GM23338 (cell line): ENCODE measurements around the gene RPN1. TPM values are rescaled to one million over a fixed set of nuclear protein-coding genes. Genes with fewer than 3 reads are reported as not detected.

Source experiments
- ATAC-seq: fragments of 200-7000 bp; cut with Tn5 transposase; 3 replicates; pipeline ENCODE4 v1.9.1; 2020
- DNase-seq: peaks from one replicate; pipeline ENCODE4 v3.0.0-alpha.2; 2015; ENCODE audit warnings: low spot score
- H2AFZ ChIP-seq: fragments of 200-600 bp; sonication (generic); 2 replicates; pipeline ENCODE4 v1.8.0; 2016; ENCODE audit warnings: antibody characterized with exemption, mild to moderate bottlenecking, moderate library complexity
- H3F3A ChIP-seq: fragments of 200-600 bp; sonication (generic); replicated peaks from 2 replicates; pipeline ENCODE4 v1.8.0; 2017; ENCODE audit warnings: antibody characterized with exemption, mixed run types, low read depth
- H3K27ac ChIP-seq: fragments of 200-600 bp; sonication (generic); 2 replicates; pipeline ENCODE4 v1.6.1; 2016; ENCODE audit warnings: low read depth
- H3K27me3 ChIP-seq: fragments of 200-600 bp; sonication (generic); 2 replicates; pipeline ENCODE4 v1.8.0; 2016; ENCODE audit warnings: mild to moderate bottlenecking, mixed run types, moderate library complexity; ENCODE audit not compliant: insufficient read depth
- H3K36me3 ChIP-seq: fragments of 200-600 bp; sonication (generic); 2 replicates; pipeline ENCODE4 v1.8.0; 2016; ENCODE audit warnings: mild to moderate bottlenecking; ENCODE audit not compliant: insufficient read depth
- H3K4me1 ChIP-seq: fragments of 200-600 bp; sonication (generic); 2 replicates; pipeline ENCODE4 v1.8.0; 2016; ENCODE audit warnings: mild to moderate bottlenecking, moderate library complexity; ENCODE audit not compliant: insufficient read depth
- H3K4me2 ChIP-seq: fragments of 200-600 bp; sonication (generic); 2 replicates; pipeline ENCODE4 v1.7.1; 2017; ENCODE audit warnings: mixed run types
- H3K4me3 ChIP-seq: fragments of 200-600 bp; sonication (generic); 2 replicates; pipeline ENCODE4 v1.6.1; 2016; ENCODE audit warnings: mixed run types
- H3K79me2 ChIP-seq: fragments of 200-600 bp; sonication (generic); replicated peaks from 2 replicates; pipeline ENCODE4 v1.8.0; 2017; ENCODE audit warnings: mild to moderate bottlenecking; ENCODE audit not compliant: insufficient read depth
- H3K9me2 ChIP-seq: fragments of 200-600 bp; sonication (generic); 2 replicates; pipeline ENCODE4 v1.8.0; 2017; ENCODE audit not compliant: insufficient read depth
- H4K20me1 ChIP-seq: fragments of 200-600 bp; sonication (generic); replicated peaks from 2 replicates; pipeline ENCODE4 v1.8.0; 2017; ENCODE audit warnings: mild to moderate bottlenecking; ENCODE audit not compliant: insufficient read depth
- H3K27ac Mint-ChIP-seq: 2 replicates; pipeline ENCODE4 v1.8.0; 2020; ENCODE audit warnings: inconsistent platforms, mild to moderate bottlenecking, moderate library complexity, mixed read lengths
- H3K27me3 Mint-ChIP-seq: 3 replicates; pipeline ENCODE4 v1.8.0; 2022; ENCODE audit warnings: low read depth, mild to moderate bottlenecking, moderate library complexity, mixed read lengths, inconsistent platforms; ENCODE audit not compliant: insufficient read depth, poor library complexity
- H3K36me3 Mint-ChIP-seq: 3 replicates; pipeline ENCODE4 v1.8.0; 2021; ENCODE audit warnings: low read depth, mild to moderate bottlenecking, inconsistent platforms, moderate library complexity, mixed read lengths
- H3K4me1 Mint-ChIP-seq: 3 replicates; pipeline ENCODE4 v1.8.0; 2020; ENCODE audit warnings: mild to moderate bottlenecking, inconsistent platforms, mixed read lengths
- H3K4me3 Mint-ChIP-seq: 3 replicates; pipeline ENCODE4 v1.8.0; 2021; ENCODE audit warnings: moderate library complexity, mild to moderate bottlenecking, inconsistent platforms, mixed read lengths
- H3K9me3 Mint-ChIP-seq: 3 replicates; pipeline ENCODE4 v1.8.0; 2020; ENCODE audit warnings: moderate library complexity, mild to moderate bottlenecking, inconsistent platforms, mixed read lengths
- CREB1 ChIP-seq: fragments of 250-450 bp; sonication (Bioruptor Pico); IDR thresholded peaks from 2 replicates; pipeline ENCODE4 v1.5.0; 2020; ENCODE audit warnings: low read depth, mild to moderate bottlenecking, moderate library complexity
- EZH2phosphoT487 ChIP-seq: fragments of 200-600 bp; sonication (generic); IDR thresholded peaks from one replicate; pipeline ENCODE4 v1.8.1; 2018; ENCODE audit warnings: antibody characterized with exemption; ENCODE audit not compliant: unreplicated experiment
- JUNB ChIP-seq: IDR thresholded peaks from one replicate; pipeline ENCODE4 v1.6.1; 2016; ENCODE audit warnings: antibody characterized with exemption; ENCODE audit not compliant: unreplicated experiment
- NANOG ChIP-seq: IDR thresholded peaks from 2 replicates; pipeline ENCODE4 v1.6.1; 2016; ENCODE audit warnings: antibody characterized with exemption, borderline replicate concordance
- POLR2AphosphoS5 ChIP-seq: IDR thresholded peaks from 2 replicates; pipeline ENCODE4 v1.6.1; 2016; ENCODE audit warnings: antibody characterized with exemption, low read depth
- ZNF114 ChIP-seq: fragments of 250-450 bp; sonication (Bioruptor Pico); IDR thresholded peaks from 2 replicates; pipeline ENCODE4 v1.5.0; 2020; ENCODE audit warnings: mild to moderate bottlenecking, moderate library complexity
- ZNF331 ChIP-seq: fragments of 250-450 bp; sonication (Bioruptor Pico); IDR thresholded peaks from 2 replicates; pipeline ENCODE4 v1.5.0; 2020; ENCODE audit warnings: low read depth, mild to moderate bottlenecking, moderate library complexity
- polyA plus RNA-seq: library from polyadenylated mRNA; unstranded; fragments of >200 nt; fragmentation: Nextera tagmentation; extraction: Ambion mirVana; gene quantifications from 2 replicates; pipeline ENCODE4 v1.2.1, GENCODE V29; 2016
- total RNA-seq: library from RNA; depleted of rRNA; stranded (reverse); fragments of >200 nt; shearing (Covaris generic); gene quantifications from 2 replicates; pipeline ENCODE4 v1.2.3, GENCODE V29; 2014
- TF ChIP-seq, protein P1 (sequence below), 2 experiments: fragments of 200-600 bp in 1 of 2; sonication (generic) in 1 of 2; conservative IDR thresholded peaks; 2 replicates each; pipeline versions ENCODE4 v1.5.1 to v1.6.1; 2016 to 2017; ENCODE audit warnings: antibody characterized with exemption in 2 of 2, low read depth in 2 of 2, mild to moderate bottlenecking in 2 of 2, moderate library complexity in 1 of 2
- TF ChIP-seq, protein P2 (sequence below): fragments of 250-450 bp; sonication (Bioruptor Pico); IDR thresholded peaks from 2 replicates; pipeline ENCODE4 v1.5.0; 2020; ENCODE audit warnings: mild to moderate bottlenecking, moderate library complexity

The RPN1 gene
- total and polyA plus RNA-seq, 2 experiments from 2014 or later: 111 to 231 TPM

DNA sequence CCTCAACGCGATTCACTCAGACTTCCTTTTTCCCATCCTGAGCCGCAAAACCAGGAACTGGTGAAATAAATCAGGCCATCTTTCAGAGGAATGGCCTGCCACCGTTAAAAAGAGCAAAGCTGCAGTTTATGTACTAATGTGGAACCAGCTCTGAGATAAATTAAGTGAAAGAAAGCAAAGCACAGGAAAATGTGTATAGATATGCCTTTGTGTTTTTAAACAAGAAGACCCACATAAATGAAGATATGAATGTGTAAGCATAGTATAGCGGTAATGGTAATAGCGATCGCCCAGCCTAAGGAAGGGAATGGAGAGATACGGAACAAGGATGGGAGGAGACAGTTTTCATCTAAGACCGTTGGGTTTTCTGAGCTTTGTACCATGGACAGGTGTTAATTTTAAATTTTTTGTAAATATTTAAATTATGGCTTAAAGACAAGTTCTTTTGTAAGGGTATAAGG, 30.8 kb upstream of the RPN1 start (continued):
- TF ChIP-seq, protein P1, sequence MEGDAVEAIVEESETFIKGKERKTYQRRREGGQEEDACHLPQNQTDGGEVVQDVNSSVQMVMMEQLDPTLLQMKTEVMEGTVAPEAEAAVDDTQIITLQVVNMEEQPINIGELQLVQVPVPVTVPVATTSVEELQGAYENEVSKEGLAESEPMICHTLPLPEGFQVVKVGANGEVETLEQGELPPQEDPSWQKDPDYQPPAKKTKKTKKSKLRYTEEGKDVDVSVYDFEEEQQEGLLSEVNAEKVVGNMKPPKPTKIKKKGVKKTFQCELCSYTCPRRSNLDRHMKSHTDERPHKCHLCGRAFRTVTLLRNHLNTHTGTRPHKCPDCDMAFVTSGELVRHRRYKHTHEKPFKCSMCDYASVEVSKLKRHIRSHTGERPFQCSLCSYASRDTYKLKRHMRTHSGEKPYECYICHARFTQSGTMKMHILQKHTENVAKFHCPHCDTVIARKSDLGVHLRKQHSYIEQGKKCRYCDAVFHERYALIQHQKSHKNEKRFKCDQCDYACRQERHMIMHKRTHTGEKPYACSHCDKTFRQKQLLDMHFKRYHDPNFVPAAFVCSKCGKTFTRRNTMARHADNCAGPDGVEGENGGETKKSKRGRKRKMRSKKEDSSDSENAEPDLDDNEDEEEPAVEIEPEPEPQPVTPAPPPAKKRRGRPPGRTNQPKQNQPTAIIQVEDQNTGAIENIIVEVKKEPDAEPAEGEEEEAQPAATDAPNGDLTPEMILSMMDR (conservative IDR thresholded peaks at IDR 0.05; ENCODE audit: low read depth in 2 of 2): no peak
- TF ChIP-seq NANOG (no peak), ZNF331 (CRISPR knock-in tag) (no peak), JUNB (no peak), EZH2phosphoT487 (no peak)
- TF ChIP-seq, protein P2, sequence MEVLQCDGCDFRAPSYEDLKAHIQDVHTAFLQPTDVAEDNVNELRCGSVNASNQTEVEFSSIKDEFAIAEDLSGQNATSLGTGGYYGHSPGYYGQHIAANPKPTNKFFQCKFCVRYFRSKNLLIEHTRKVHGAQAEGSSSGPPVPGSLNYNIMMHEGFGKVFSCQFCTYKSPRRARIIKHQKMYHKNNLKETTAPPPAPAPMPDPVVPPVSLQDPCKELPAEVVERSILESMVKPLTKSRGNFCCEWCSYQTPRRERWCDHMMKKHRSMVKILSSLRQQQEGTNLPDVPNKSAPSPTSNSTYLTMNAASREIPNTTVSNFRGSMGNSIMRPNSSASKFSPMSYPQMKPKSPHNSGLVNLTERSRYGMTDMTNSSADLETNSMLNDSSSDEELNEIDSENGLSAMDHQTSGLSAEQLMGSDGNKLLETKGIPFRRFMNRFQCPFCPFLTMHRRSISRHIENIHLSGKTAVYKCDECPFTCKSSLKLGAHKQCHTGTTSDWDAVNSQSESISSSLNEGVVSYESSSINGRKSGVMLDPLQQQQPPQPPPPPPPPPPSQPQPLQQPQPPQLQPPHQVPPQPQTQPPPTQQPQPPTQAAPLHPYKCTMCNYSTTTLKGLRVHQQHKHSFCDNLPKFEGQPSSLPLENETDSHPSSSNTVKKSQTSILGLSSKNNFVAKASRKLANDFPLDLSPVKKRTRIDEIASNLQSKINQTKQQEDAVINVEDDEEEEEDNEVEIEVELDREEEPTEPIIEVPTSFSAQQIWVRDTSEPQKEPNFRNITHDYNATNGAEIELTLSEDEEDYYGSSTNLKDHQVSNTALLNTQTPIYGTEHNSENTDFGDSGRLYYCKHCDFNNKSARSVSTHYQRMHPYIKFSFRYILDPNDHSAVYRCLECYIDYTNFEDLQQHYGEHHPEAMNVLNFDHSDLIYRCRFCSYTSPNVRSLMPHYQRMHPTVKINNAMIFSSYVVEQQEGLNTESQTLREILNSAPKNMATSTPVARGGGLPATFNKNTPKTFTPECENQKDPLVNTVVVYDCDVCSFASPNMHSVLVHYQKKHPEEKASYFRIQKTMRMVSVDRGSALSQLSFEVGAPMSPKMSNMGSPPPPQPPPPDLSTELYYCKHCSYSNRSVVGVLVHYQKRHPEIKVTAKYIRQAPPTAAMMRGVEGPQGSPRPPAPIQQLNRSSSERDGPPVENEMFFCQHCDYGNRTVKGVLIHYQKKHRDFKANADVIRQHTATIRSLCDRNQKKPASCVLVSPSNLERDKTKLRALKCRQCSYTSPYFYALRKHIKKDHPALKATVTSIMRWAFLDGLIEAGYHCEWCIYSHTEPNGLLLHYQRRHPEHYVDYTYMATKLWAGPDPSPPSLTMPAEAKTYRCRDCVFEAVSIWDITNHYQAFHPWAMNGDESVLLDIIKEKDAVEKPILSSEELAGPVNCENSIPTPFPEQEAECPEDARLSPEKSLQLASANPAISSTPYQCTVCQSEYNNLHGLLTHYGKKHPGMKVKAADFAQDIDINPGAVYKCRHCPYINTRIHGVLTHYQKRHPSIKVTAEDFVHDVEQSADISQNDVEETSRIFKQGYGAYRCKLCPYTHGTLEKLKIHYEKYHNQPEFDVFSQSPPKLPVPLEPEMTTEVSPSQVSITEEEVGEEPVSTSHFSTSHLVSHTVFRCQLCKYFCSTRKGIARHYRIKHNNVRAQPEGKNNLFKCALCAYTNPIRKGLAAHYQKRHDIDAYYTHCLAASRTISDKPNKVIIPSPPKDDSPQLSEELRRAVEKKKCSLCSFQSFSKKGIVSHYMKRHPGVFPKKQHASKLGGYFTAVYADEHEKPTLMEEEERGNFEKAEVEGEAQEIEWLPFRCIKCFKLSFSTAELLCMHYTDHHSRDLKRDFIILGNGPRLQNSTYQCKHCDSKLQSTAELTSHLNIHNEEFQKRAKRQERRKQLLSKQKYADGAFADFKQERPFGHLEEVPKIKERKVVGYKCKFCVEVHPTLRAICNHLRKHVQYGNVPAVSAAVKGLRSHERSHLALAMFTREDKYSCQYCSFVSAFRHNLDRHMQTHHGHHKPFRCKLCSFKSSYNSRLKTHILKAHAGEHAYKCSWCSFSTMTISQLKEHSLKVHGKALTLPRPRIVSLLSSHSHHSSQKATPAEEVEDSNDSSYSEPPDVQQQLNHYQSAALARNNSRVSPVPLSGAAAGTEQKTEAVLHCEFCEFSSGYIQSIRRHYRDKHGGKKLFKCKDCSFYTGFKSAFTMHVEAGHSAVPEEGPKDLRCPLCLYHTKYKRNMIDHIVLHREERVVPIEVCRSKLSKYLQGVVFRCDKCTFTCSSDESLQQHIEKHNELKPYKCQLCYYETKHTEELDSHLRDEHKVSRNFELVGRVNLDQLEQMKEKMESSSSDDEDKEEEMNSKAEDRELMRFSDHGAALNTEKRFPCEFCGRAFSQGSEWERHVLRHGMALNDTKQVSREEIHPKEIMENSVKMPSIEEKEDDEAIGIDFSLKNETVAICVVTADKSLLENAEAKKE (CRISPR knock-in tag): no peak

- peak overlapping the region; percentile 19; the same call in 1 of the 2 replicates for H2AFZ ChIP-seq
- Mint-ChIP-seq H3K27me3 (peaks cover 6% of the 10 kb centered on the region), H3K4me3 (peak overlapping the region; percentile 75), H3K36me3 (no peaks in the 10 kb centered on the region), H3K4me1 (peaks cover 4% of the 10 kb centered on the region; the same call in 2 of the 3 replicates), H3K9me3 (no peaks in the 10 kb centered on the region), H3K27ac (peak overlapping the region; percentile 97)
- no peaks in the 10 kb centered on the region for H3K36me3 ChIP-seq
- ATAC-seq (peak; percentile 98), DNase-seq (peak; percentile 90)
- H3K9me2 ChIP-seq: no peaks in the 10 kb centered on the region
- no peaks in the 10 kb centered on the region for H3F3A ChIP-seq
- H3K79me2 ChIP-seq: no peaks in the 10 kb centered on the region
- peaks cover 25% of the 10 kb centered on the region for H3K27me3 ChIP-seq
- peak overlapping the region; percentile 92 for H3K27ac ChIP-seq
- peak overlapping the region; percentile 72 for H3K4me2 ChIP-seq
- H4K20me1 ChIP-seq: no peaks in the 10 kb centered on the region
- peak overlapping the region; percentile 63 for H3K4me3 ChIP-seq
- H3K4me1 ChIP-seq: peaks cover 3% of the 10 kb centered on the region; the same call in 1 of the 2 replicates
- TF ChIP-seq ZNF114 (CRISPR knock-in tag) (no peak), CREB1 (CRISPR knock-in tag) (peak; percentile 86), POLR2AphosphoS5 (peak; percentile 44; the same call in 1 of the 2 replicates)
- TF ChIP-seq, protein P1 (conservative IDR thresholded peaks at IDR 0.05; ENCODE audit: low read depth in 2 of 2): peak; percentile 56 to 84
Measured at GRCh38 chr3:128680603-128681368, 30.2 kb upstream of the RPN1 start.
